Chondrocyte (in vitro differentiated cells): ENCODE data around the gene CHSY1. TPM values are rescaled to one million over a fixed set of nuclear protein-coding genes. Genes with fewer than 3 reads are reported as not detected.
"Not testable (repeated sequence)": the region's sequence is repeated elsewhere in the genome, so short reads cannot be mapped to it uniquely, and the experiment has no call there.

Experiments used
- DNase-seq: peaks from one replicate; pipeline ENCODE4 v3.0.0; 2021; ENCODE audit warnings: mixed read lengths, low spot score
- H3K27ac Mint-ChIP-seq: one replicate; pipeline ENCODE4 v1.8.0; 2021; ENCODE audit warnings: mild to moderate bottlenecking, moderate library complexity, mixed read lengths; ENCODE audit not compliant: unreplicated experiment
- H3K27me3 Mint-ChIP-seq: 2 replicates; pipeline ENCODE4 v1.8.0; 2021; ENCODE audit warnings: low read depth, mixed read lengths
- H3K36me3 Mint-ChIP-seq: 2 replicates; pipeline ENCODE4 v1.8.0; 2021; ENCODE audit warnings: low read depth, mixed read lengths
- H3K4me1 Mint-ChIP-seq: 2 replicates; pipeline ENCODE4 v1.8.0; 2021; ENCODE audit warnings: low read depth, mild to moderate bottlenecking, mixed read lengths
- H3K4me3 Mint-ChIP-seq: one replicate; pipeline ENCODE4 v1.8.0; 2021; ENCODE audit warnings: mild to moderate bottlenecking, moderate library complexity, mixed read lengths; ENCODE audit not compliant: unreplicated experiment
- H3K9me3 Mint-ChIP-seq: 2 replicates; pipeline ENCODE4 v1.8.0; 2021; ENCODE audit warnings: low read depth, mixed read lengths
- total RNA-seq: library from RNA; stranded (reverse); gene quantifications from 3 replicates; pipeline ENCODE4 v1.2.1, GENCODE V29; 2021
- TF ChIP-seq, protein P1 (sequence below): fragments of 200-600 bp; sonication (generic); IDR thresholded peaks from 2 replicates; pipeline ENCODE4 v1.5.0; 2021; ENCODE audit warnings: antibody characterized with exemption, mild to moderate bottlenecking, moderate library complexity

CHSY1 gene
- total RNA-seq, 1 donor from 2014 or later, result 60.9 TPM

DNA sequence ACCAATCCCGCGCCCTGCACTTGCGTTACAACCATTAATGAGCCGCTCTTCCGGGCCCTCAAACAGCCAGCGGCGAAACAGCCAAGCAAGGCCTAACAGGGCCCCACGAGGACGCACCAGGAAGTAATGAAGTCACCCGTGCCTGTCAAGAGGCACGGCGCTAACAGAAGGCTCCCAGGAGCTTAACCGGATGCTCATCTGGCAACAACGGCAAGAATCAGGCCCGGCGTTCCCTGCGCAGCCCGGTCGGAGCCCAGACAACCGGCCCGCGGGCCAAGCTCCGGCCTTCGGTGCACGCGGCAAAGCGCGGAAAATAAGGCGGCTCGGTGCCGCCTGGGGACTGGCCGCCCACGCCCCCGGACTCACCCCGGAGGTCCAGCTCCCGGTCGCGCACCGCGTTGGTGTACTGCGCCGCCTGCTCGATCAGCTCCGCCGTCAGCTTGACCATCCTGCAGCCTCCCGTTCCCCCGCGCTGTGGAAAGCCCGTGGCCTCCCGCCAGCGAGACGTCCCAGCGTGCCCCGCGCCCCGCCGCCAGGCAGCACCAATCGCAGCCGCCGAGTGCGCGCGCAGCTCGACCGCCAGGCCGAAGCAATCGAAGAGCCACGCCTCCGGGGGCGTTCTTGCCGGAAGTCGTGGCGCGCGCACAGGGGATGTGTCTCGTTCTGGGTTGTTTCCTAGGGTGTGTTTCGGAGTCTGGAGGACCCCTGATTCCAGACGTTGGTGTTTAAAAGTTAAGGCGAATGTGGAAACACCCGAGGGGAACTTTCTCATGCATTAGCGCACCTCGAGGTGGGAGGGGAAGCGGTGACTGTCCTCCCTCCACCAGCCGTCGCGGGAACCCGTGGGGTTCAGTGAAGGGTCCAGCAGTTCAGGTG, 43.1 kb upstream of the CHSY1 start, which contains the start of gene SNRPA1:
Gene SNRPA1 (minus strand): TSS at position 518 of the 876 bp plus-strand sequence. CDS start 70 bp downstream, at position 448.
- DNase-seq, result peak; percentile 100
- Mint-ChIP-seq H3K4me1 (peaks cover 41% of the 10 kb centered on the region), H3K9me3 (no peaks in the 10 kb centered on the region), H3K4me3 (peak within 1 kb of the TSS; percentile 89), H3K27ac (peak within 1 kb of the TSS; percentile 97), H3K36me3 (no peaks in the 10 kb centered on the region), H3K27me3 (no peaks in the 10 kb centered on the region)
- TF ChIP-seq, protein P1, sequence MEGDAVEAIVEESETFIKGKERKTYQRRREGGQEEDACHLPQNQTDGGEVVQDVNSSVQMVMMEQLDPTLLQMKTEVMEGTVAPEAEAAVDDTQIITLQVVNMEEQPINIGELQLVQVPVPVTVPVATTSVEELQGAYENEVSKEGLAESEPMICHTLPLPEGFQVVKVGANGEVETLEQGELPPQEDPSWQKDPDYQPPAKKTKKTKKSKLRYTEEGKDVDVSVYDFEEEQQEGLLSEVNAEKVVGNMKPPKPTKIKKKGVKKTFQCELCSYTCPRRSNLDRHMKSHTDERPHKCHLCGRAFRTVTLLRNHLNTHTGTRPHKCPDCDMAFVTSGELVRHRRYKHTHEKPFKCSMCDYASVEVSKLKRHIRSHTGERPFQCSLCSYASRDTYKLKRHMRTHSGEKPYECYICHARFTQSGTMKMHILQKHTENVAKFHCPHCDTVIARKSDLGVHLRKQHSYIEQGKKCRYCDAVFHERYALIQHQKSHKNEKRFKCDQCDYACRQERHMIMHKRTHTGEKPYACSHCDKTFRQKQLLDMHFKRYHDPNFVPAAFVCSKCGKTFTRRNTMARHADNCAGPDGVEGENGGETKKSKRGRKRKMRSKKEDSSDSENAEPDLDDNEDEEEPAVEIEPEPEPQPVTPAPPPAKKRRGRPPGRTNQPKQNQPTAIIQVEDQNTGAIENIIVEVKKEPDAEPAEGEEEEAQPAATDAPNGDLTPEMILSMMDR, result no peak

DNA sequence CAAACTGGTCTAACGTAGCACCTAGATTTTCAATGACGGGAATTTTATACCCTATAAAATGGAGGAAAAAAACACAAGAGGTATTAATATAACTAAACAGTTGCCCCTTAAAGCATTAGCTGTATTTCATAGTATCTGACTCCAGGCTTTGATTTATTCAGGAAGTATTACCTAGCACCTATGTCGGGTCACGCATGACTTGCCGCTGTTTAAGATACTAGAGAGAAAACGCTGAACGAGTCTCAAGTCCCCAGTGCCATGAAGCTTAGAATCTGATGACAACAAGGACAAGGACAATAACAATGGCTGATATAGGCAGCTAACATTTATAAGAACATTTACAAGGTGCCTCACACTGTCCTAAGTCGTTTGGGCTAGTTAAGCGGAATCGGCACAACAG, 41.3 kb upstream of the CHSY1 start:
- peaks cover 40% of the 10 kb centered on the region for H3K4me1 Mint-ChIP-seq
- no peaks in the 10 kb centered on the region for H3K9me3 Mint-ChIP-seq
- H3K4me3 Mint-ChIP-seq, result peak overlapping the region; percentile 89
- peaks cover 2% of the 10 kb centered on the region for H3K36me3 Mint-ChIP-seq
- peak overlapping the region; percentile 97 for H3K27ac Mint-ChIP-seq
- DNase-seq, result no peak
- no peaks in the 10 kb centered on the region for H3K27me3 Mint-ChIP-seq
- TF ChIP-seq, protein P1, result no peak

DNA sequence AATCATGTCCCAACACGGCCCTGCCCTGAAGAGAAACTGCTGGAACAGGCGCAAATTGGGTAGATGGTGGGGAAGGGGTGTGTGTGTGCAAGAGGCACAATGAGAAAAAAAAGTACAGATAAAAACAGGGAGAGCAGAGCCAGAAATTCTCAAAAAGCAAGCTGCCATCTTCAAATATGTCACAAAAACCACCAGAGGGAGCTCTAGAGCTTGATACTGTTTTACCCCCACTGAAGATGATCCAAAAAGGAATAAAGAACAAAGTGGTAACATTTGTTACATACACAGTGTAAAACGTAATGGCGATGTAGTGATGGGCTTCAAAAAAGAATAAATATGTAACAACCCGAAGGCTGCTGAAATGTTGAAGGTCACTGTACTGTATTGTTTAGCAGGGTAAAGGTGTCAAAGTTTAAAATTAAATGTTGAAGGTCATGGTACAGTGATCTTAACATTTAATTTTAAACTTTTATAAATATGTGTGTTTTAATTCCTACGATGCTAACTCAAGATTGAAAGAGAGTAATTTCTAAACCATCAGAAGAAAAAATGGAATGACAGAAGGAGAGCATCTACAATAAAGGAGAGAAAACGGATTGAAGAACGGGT, 37.2 kb upstream of the CHSY1 start:
- H3K27ac Mint-ChIP-seq, result peak overlapping the region; percentile 34

DNA sequence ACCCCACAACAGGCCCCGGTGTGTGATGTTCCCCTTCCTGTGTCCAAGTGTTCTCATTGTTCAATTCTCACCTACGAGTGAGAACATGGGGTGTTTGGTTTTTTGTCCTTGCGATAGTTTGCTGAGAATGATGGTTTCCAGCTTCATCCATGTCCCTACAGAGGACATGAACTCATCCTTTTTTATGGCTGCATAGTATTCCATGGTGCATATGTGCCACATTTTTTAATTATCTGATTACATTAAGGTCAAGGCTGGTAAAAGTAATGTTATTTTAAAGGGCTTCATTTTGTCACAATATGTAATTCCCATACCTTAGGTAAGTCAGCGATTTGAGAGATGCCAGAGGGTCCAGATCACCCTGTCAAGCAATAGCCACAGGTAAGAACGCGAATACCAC, 35.5 kb upstream of the CHSY1 start:
- H3K9me3 Mint-ChIP-seq, DNase-seq, H3K27ac Mint-ChIP-seq, H3K27me3 Mint-ChIP-seq, H3K4me3 Mint-ChIP-seq, H3K4me1 Mint-ChIP-seq: not testable (repeated sequence)
- H3K36me3 Mint-ChIP-seq, result peaks cover 16% of the 10 kb centered on the region

More for the DNA sequence above, 37.2 kb upstream of the CHSY1 start:
- DNase-seq, result no peak
- Mint-ChIP-seq H3K4me1 (peaks cover 21% of the 10 kb centered on the region), H3K27me3 (no peaks in the 10 kb centered on the region), H3K9me3 (no peaks in the 10 kb centered on the region), H3K4me3 (no peak overlapping the region), H3K36me3 (peaks cover 11% of the 10 kb centered on the region)
- TF ChIP-seq, protein P1, result peak; percentile 86

DNA sequence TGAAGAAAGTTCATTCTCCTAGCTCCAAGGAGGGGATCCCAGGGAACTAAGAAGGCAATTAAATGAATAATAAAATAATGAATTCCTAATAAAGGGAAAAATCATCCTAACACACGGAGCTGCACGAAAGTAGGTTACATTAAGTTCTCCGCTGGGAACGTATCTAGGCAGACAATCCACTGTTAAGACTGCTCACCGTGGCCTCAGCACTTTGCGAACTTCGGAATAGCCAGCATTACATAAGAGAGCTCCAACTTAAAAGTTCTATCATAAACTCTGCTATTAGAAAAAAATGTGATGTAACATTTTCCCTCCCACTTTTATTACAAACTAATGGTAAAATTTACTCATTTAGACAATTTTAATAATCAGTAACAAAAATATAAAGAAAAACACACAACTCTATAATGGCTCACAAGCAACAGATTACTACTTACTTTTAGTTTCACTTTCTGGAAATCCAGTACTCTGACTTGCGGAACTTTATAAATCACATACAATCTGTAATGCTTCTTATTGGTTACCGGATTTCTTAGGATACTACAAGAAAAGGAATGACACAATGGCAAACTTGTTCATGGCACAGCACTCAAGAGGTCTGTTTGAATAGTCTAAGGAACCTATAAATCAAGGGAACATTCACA, 34.7 kb upstream of the CHSY1 start:
- DNase-seq, result no peak
- TF ChIP-seq, protein P1, result no peak
- peak overlapping the region; percentile 22 for H3K27ac Mint-ChIP-seq
- peaks cover 17% of the 10 kb centered on the region for H3K36me3 Mint-ChIP-seq
- H3K27me3 Mint-ChIP-seq, result no peaks in the 10 kb centered on the region
- no peaks in the 10 kb centered on the region for H3K9me3 Mint-ChIP-seq
- no peak overlapping the region for H3K4me3 Mint-ChIP-seq
- peaks cover 1% of the 10 kb centered on the region for H3K4me1 Mint-ChIP-seq
